T47D (cell line): Measurements from ENCODE around the gene SEPTIN3.

Experiments
- DNase-seq, 2 experiments: peaks; one replicate each; pipeline versions ENCODE4 v3.0.0 to v3.0.0-alpha.2; 2011 to 2012; ENCODE audit warnings: low read depth in 1 of 2, low spot score in 1 of 2
- JUND ChIP-seq: IDR thresholded peaks from 2 replicates; pipeline ENCODE4 v1.6.1; 2012; ENCODE audit warnings: low read depth
- in situ Hi-C: cut with HindIII; loops from 2 replicates; pipeline ENCODE4 v1.10.0; 2016; ENCODE audit warnings: low sequenced_read_pairs, low pct_unique_long_range_greater_than_20kb

SEPTIN3 gene, protein sequence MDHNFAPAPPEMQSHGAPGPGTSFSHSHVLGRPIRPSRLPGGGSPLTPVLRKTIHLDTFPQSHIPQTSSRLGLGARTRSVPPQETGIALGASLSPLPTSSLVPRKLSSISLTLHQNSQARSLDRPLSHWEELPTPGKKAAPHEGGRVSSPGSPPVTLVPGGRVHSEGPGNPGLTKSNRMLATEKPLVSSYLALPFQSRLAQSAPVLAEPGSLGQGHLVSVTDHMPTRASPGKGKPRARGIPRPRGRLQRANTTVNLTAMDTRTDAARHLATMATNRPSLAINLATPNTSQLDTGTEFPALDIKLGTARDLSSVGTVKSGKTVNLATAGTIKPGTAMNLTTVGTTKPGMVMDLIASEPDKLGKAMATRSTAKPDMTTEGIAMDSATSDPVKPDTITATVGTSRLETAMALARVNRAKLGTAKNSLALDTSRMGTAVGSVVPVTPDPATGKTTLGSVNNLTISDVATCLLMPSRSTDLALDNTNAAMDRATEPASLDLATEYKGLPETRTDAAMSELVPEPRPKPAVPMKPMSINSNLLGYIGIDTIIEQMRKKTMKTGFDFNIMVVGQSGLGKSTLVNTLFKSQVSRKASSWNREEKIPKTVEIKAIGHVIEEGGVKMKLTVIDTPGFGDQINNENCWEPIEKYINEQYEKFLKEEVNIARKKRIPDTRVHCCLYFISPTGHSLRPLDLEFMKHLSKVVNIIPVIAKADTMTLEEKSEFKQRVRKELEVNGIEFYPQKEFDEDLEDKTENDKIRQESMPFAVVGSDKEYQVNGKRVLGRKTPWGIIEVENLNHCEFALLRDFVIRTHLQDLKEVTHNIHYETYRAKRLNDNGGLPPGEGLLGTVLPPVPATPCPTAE

DNA sequence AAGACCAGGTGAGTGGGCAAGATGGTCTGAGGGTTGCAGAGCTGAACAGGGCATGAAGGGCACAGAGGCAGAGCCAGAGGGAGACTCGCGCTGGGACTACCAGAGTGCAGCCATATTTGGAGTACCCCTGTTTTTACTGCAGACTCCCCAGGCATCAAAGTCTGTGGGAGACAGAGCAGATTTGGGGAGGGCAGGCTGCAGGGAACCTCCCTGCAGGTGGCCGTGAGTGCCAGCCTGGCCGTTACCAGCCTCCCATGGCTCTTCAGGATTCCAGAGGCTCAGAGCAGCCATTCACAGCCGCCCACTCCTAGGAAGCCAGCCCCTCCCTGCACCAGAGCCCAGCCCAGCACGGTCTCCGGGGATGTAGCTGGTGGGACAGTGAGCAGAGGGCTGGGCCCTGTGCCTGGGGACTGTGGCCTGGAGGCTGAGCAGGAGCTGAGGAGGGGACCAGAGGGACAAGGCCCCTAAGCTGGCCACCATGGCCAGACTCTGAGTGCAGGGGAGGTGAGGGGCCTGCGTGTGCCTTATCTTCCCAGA lies at the start of gene SEPTIN3:
Gene SEPTIN3, plus strand, starts transcription at position 334 of the 537 bp plus-strand sequence. CDS start 2,050 bp downstream, outside the sequence.
- in situ Hi-C loops: no loop called here
- DNase-seq: no peak

DNA sequence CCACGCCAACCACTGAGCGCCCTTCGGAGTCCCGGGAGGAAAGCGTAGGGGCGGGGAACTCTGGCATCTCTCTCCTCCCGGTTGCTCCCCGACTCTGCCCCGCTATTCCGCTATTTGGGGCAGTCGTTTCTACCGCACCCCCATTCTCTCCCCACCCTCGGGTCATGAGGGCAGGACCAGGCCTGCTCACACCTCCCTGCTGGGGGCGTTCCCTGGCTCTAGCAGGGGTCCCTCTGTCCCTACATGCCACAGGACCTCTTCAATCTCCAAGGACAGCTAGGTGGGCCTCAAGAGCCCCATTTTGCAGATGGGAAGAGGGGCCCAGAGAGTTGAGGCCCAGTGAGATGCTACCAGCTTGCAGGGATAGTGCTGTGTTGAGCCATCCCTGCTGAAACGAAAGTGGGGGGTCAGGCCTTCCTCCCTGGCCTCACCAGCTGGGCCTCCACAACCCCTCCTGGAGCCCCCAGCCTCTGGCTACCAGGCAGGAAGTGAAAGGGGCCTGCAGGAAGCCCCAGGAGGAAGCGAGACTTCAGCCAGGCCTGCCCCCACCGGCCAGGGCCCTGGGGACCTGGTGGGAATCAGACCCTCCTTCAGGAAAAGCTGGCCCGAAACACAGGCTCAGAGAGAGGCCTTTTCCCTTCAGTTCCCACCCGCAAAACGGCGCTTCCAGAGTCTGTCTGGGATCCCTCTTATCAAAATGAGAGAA lies 48.8 kb upstream of the SEPTIN3 start:
- in situ Hi-C loops: no loop called here
- DNase-seq: no peak
- TF ChIP-seq JUND: no peak

More for the DNA sequence above, at the start of gene SEPTIN3:
- no peak for TF ChIP-seq JUND

DNA sequence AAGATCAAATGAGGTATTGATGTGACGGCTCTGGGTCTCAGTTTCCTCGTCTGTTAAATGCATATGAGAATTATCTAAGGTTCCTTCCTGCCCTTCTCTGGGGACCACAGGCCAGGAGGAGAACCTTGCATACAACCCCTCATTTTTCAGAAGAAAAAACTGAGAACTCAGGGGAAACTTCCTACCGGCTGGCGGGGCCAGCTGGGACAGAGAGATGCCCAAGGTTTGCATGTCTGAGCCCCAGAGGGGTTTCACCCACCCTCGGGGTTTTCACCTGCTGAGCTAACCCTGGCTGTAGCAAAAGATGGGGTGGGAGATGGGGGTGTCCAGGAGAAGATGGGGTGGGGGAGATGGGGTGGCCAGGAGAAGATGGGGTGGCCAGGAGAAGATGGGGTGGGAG lies 46.9 kb upstream of the SEPTIN3 start:
- in situ Hi-C loops: no loop called here
- no peak for DNase-seq
- TF ChIP-seq JUND: no peak

DNA sequence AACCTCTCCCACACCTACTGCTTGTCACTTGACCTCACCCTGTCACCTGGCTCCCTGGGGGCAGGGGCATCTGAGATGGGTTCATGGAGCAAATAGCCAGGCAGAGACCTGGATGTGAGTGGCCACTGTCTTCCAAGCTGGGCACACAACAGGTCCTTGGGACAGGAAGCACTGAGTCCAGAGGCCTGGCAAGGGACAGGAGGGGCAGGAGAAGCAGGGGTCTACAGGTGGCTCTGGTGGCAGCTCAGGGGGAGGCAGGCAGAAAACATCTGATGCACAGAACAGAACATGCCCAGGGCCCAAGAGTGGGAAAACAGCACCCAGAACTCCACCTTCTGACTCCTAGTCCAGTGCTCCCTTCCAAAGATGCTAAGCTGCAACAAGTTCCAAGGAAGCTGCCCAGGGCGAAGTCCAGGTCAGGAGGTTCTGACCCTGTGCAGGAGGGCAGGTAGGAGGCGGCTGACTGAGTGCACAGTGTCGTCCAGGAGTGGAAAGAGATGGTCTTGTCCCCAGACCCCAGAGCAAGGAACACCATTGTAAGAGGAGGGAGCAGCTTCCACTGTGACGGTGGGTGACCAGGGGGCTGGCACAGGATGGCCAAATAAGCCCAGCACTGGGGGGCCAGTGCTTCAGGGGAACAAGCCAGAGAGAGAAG lies 46.2 kb upstream of the SEPTIN3 start:
- DNase-seq: no peak
- in situ Hi-C loops: no loop called here
- no peak for TF ChIP-seq JUND

DNA sequence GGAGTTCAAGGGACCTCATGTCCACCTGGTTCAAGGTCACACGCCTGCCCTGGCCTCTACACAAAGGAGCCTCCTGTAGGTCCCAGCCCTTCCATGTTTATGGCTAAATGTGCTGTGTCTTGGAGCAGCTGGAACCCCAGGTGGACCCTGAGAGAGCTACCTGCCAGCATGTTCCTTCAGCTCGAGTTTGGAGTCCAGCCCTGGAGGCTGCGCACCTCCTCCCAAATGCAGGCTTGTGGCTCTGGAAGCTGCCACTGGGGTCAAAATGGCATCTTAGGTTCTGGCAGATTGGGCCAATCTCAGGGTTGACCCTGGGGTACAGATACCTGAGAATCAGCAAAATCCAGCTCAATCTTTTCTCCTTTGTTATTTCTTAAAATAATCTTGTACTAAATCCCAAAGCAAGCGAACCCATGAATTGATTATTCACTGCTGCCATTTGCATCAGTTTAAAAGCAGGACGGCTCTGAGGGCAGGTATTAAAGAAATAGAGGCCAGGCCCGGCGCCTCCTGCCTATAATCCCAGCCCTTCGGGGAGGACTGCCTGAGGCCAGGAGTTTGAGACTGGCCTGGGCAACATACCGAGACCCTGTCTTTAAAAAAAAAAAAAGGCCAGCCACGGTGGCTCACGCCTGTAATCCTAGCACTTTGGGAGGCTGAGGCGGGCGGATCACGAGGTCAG lies 45.5 kb upstream of the SEPTIN3 start:
- in situ Hi-C loops: no loop called here
- TF ChIP-seq JUND: no peak
- DNase-seq: no peak

DNA sequence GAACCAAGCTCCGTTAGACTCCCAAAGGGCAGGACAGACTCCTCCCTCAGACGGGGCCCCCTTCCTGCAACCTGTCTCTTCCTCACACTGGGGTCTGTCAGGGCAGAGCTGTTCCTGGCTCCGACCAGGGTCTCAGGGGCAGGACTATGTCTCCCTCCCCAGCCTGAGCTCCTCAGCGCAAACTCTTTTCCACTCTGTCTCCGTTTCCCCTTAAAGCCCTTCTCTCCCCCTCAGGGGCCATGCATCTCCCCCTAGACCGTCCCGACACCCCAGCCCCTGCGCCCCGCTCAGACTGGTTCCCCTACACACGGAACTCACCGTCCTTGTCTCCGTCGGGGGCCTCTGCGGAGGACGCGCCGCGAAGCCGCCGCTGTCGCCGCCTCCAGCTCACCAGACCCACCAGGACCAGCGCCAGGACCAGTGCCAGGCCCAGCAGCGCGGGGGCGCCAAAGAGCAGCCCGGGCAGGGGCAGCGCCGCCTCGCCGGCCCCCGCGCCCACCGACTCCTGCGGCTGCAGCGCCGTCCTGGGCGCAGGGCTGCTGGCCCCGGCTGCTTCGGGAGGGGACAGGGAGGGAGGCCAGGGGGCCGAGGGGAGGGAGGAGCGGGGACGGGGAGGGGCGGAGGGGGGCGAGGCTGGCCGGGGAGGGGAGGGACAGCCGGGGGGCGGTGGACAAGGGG lies 43.3 kb upstream of the SEPTIN3 start:
- DNase-seq: peak in 1 of 2 experiments; percentile 58
- TF ChIP-seq JUND: no peak
- in situ Hi-C loops: no loop called here

DNA sequence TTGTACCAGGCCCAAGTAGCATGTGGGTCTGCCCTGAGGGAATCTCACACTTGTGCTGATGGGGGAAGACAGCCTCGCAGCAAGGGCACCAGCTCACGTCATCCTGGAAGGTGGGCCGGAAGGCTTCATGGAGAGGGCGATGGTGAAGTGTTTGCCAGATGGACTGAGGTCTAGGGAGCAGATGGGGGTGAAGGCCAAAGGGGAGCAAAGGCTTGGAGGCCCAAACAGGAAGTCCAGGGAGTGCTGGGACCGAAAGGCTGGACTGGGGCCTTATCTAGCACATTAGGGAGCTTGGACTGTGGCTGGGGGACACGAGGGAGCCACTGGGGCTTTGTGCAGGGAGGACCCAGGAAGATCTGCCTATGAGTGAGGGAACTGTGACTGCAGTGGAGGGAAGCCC lies 41.4 kb upstream of the SEPTIN3 start:
- no peak for TF ChIP-seq JUND
- in situ Hi-C loops: no loop called here
- DNase-seq: no peak

DNA sequence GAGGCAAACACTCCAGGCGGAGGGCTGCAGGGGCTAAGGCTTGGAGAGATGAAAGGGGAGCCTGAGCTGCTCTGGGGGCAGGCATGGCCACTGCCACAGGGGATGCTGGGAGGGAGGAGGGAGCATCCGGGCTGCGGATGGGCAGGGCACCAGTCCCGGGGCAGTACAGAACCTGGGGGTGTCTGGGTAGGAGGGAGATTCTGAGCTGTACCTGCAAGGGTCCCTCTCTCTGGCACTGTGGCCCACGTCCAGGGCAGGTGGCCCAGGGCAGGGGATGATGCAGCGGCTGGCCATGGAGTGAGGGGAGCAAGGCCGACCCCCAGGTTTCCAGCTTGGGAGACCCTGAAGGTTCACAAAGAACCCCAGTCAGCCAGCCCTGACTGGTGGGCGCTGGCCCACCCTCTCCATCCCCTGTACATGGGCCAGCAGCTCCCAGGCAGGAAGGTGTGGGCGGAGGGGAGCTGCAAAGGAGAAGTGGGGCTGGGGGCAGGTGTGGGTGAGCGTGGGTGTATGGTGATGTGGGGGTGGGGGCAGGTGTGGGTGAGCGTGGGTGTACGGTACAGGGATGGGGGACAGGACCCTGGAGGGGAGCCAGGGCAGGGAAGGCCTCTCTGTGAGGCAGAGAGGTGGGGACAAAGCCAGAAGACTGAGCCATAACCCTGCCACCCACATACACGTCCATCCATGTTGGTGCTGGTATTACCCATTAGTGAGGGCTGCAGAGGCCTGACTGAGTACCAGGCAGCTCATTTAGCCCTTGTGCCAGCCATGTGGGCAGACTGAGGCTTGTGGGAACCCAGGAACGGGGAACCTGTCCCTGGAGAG lies 40.4 kb upstream of the SEPTIN3 start:
- in situ Hi-C loops: no loop called here
- no peak for TF ChIP-seq JUND
- DNase-seq: no peak

DNA sequence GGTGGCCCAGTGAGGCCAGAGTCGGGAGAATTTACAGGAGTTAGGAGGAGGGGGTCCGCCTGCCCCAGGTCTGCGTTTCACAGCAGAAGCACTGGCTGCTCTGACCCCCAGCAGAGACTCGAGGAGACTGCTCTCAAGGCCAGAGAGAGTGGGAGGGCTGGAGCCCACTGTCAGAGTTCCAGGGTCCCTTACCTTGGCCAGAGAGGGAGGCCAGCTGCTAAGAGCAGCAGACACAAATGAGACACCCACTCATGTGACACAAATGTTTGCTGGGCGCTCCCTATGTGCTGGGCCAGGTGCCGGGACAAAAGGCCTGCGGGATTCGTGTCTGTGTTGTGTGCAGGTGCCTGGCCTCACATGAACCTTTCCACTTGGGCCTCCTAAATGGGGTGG lies 39.8 kb upstream of the SEPTIN3 start:
- no peak for DNase-seq
- no peak for TF ChIP-seq JUND
- in situ Hi-C loops: no loop called here

DNA sequence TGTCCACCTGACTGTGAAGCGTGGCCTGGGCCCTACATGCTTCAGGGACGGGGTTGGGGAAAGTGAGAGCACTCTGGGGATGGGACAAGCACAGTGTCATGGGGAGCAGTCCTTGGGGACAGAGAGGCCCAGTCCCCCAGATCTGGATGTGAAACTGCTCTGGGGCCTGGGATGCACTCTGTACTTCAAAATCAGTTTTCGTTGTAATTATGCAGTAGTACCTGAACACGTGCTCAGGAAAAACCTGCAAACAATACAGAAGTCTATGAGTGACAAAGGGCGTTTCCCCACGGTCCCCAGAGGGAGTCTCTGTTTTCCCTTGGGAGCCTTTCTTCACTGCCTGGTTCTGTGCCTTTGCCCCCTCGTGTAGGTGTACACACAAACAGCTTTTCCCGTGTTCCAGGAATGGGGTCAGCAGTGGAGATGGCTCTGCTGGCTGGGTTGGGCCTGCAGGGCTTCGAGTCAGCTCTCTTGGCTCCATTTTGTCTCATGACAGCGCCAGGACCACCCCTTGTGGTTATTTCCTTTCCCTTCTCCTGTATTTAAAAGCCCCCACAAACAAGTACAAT lies 37.5 kb upstream of the SEPTIN3 start:
- TF ChIP-seq JUND: no peak
- DNase-seq: no peak

More for the DNA sequence above, 37.5 kb upstream of the SEPTIN3 start:
- in situ Hi-C loops: no loop called here
